Endothelial cell of umbilical vein (primary cell): Measurements from ENCODE around the gene ZNF618. TPM values are rescaled to one million over a fixed set of nuclear protein-coding genes. Genes with fewer than 3 reads are reported as not detected.

Experiments
- BruUV-seq: library from RNA; stranded (reverse); fragments of 400-500 nt; replicated peaks from 2 replicates; lab custom pipeline; 2021; lab: Mats Ljungman, UMichigan
- CTCF ChIA-PET: fragments of 300-600, 350-600 bp; sonication (Branson Sonifier 250); formaldehyde crosslinking; loops from one replicate; lab custom pipeline; 2021; ENCODE audit warnings: antibody characterized with exemption, inconsistent platforms; lab: Charles Lee
- POLR2A ChIA-PET: fragments of 300-600, 350-600 bp; sonication (Branson Sonifier 250); formaldehyde crosslinking; loops from one replicate; lab custom pipeline; 2021; ENCODE audit warnings: antibody characterized with exemption, inconsistent platforms; lab: Charles Lee
- DNase-seq: peaks from one replicate; pipeline ENCODE4 v3.0.0-alpha.2; 2011; ENCODE audit warnings: low read depth, low spot score
- FAIRE-seq: peaks from 2 replicates; lab custom pipeline; 2011; peaks lifted over from hg19 to GRCh38; lab: Jason Lieb, UNC
- H2AFZ ChIP-seq: 2 replicates; pipeline ENCODE4 v1.6.0; 2012; ENCODE audit warnings: low read depth, low read length, control low read depth, inconsistent platforms
- H3K27ac ChIP-seq: 2 replicates; pipeline ENCODE4 v1.5.1; 2011; ENCODE audit warnings: low read depth, mild to moderate bottlenecking, control low read depth, low read length, moderate library complexity; ENCODE audit not compliant: insufficient read depth
- H3K27me3 ChIP-seq, 2 experiments: 2 replicates each; pipeline versions ENCODE4 v1.6.0 to v1.6.1; 2011; ENCODE audit warnings: low read length in 2 of 2, mixed read lengths in 1 of 2; ENCODE audit not compliant: control insufficient read depth in 2 of 2, insufficient read depth in 2 of 2
- H3K36me3 ChIP-seq, 2 experiments: 2 replicates in 1 of 2; 3 replicates in 1 of 2; pipeline ENCODE4 v1.5.1; 2011; ENCODE audit warnings: low read length in 2 of 2, mild to moderate bottlenecking in 1 of 2, moderate library complexity in 1 of 2; ENCODE audit not compliant: control insufficient read depth in 2 of 2, insufficient read depth in 2 of 2; ENCODE audit errors: extremely low read depth in 1 of 2
- H3K4me1 ChIP-seq: 3 replicates; pipeline ENCODE4 v1.5.1; 2011; ENCODE audit warnings: mild to moderate bottlenecking, low read length; ENCODE audit not compliant: control insufficient read depth, insufficient read depth; ENCODE audit errors: extremely low read depth
- H3K4me2 ChIP-seq: 2 replicates; pipeline ENCODE4 v1.6.1; 2011; ENCODE audit warnings: low read length, control low read depth, mixed read lengths; ENCODE audit not compliant: insufficient read depth
- H3K4me3 ChIP-seq, 3 experiments: fragments of 200-600 bp in 1 of 3; sonication (generic), shearing (Covaris generic) in 1 of 3; replicated peaks in 1 of 3; 2 replicates each; pipeline ENCODE4 v1.5.1; 2011 to 2016; ENCODE audit warnings: control low read depth in 3 of 3, low read length in 3 of 3, mild to moderate bottlenecking in 2 of 3, inconsistent platforms in 1 of 3, low read depth in 1 of 3, moderate library complexity in 1 of 3; ENCODE audit not compliant: insufficient read depth in 1 of 3
- H3K79me2 ChIP-seq: 2 replicates; pipeline ENCODE4 v1.6.0; 2012; ENCODE audit warnings: low read length, inconsistent platforms; ENCODE audit not compliant: control insufficient read depth, insufficient read depth
- H3K9ac ChIP-seq: replicated peaks from 2 replicates; pipeline ENCODE3; 2011; ENCODE audit warnings: low read length, control low read depth; ENCODE audit not compliant: insufficient read depth; ENCODE audit errors: extremely low read depth
- H3K9me1 ChIP-seq: replicated peaks from 3 replicates; pipeline ENCODE4 v1.6.0; 2011; ENCODE audit warnings: mild to moderate bottlenecking, low read length; ENCODE audit not compliant: control insufficient read depth, insufficient read depth; ENCODE audit errors: extremely low read depth
- H3K9me3 ChIP-seq: replicated peaks from 2 replicates; pipeline ENCODE4 v1.5.1; 2012; ENCODE audit warnings: low read length, inconsistent platforms; ENCODE audit not compliant: control insufficient read depth, insufficient read depth
- H4K20me1 ChIP-seq: replicated peaks from 2 replicates; pipeline ENCODE3; 2011; ENCODE audit warnings: mild to moderate bottlenecking, low read length; ENCODE audit not compliant: control insufficient read depth, insufficient read depth; ENCODE audit errors: extremely low read depth
- CTCF ChIP-seq, 2 donors: IDR thresholded peaks; 1 replicate in 1 of 2; 2 replicates in 1 of 2; pipeline ENCODE4 v1.5.1; 2011; ENCODE audit warnings: low read length in 2 of 2, mild to moderate bottlenecking in 2 of 2, moderate library complexity in 2 of 2, control low read depth in 1 of 2, inconsistent platforms in 1 of 2, low read depth in 1 of 2; ENCODE audit not compliant: insufficient read depth in 1 of 2; ENCODE audit errors: extremely low read depth in 1 of 2
- EZH2 ChIP-seq: IDR thresholded peaks from 2 replicates; pipeline ENCODE4 v1.6.1; 2012; ENCODE audit warnings: borderline replicate concordance, low read depth, mild to moderate bottlenecking, moderate library complexity, low read length, inconsistent platforms; ENCODE audit not compliant: severe bottlenecking
- FOS ChIP-seq: IDR thresholded peaks from 2 replicates; pipeline ENCODE4 v1.6.1; 2011; ENCODE audit warnings: mild to moderate bottlenecking, low read length, moderate library complexity, borderline replicate concordance; ENCODE audit not compliant: insufficient read depth
- JUN ChIP-seq: IDR thresholded peaks from 2 replicates; pipeline ENCODE4 v1.6.1; 2011; ENCODE audit warnings: borderline replicate concordance, low read depth; ENCODE audit not compliant: insufficient read length, insufficient read depth
- MAX ChIP-seq: IDR thresholded peaks from 2 replicates; pipeline ENCODE4 v1.6.1; 2011; ENCODE audit not compliant: insufficient read depth, insufficient read length
- MYC ChIP-seq: IDR thresholded peaks from one replicate; pipeline ENCODE4 v1.6.1; 2011; ENCODE audit warnings: mild to moderate bottlenecking, low read depth, low read length
- POLR2AphosphoS5 ChIP-seq: IDR thresholded peaks from 2 replicates; pipeline ENCODE4 v1.6.1; 2012; ENCODE audit warnings: low read depth, mild to moderate bottlenecking, control low read depth, low read length, moderate library complexity; ENCODE audit not compliant: insufficient read depth
- dilution Hi-C: fragments of 300-500 bp; cut with MboI; formaldehyde crosslinking; loops from one replicate; pipeline ENCODE4 v1.15.0; 2019; ENCODE audit warnings: low sequenced_read_pairs; ENCODE audit not compliant: extremely low pct_ligation_motif_present
- intact Hi-C: fragments of 100-400 bp; cut with micrococcal nuclease; formaldehyde crosslinking; loops from one replicate; pipeline ENCODE4 v1.10.0; 2022
- polyA plus RNA-seq, 4 experiments: library from polyadenylated mRNA; depleted of rRNA in 3 of 4; stranded (reverse) in 3 of 4; unstranded in 1 of 4; fragments of >200 nt; gene quantifications; 2 replicates each; pipeline versions ENCODE4 v1.2.1 to v1.2.3, GENCODE V29; 2011 to 2012; ENCODE audit warnings: missing spikeins in 1 of 4
- total RNA-seq: library from RNA; stranded (reverse); gene quantifications from 2 replicates; pipeline ENCODE4 v1.2.3, GENCODE V29; 2021

Gene ZNF618
- total and polyA plus RNA-seq, 2 donors (not counting 3 experiments of a cell fraction or from before 2014, with no cell fraction given), result 22.6 to 80.3 TPM

DNA sequence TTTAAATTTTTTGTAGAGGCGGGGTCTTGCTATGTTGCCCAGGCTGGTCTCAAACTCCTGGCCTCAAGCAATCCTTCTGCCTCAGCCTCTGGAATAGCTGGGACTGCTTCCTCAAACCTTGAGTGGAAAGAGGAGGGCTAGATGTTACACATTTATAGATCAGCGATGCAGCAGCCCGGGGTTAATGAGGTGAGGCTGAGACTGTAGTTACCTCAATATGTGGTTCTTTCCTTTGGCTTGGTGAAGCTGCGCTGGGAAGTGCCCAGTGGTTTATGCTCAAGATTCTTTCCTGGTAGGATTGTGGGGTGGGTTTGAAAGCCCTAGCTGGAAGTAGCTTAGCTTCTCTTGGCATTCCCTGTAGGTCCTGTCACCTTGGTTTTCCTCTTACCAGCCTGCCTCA, 22.5 kb downstream of the ZNF618 start:
- no peak for TF ChIP-seq POLR2AphosphoS5
- TF ChIP-seq MAX, result no peak
- TF ChIP-seq FOS, result no peak
- no peak for TF ChIP-seq EZH2
- TF ChIP-seq JUN, result no peak
- TF ChIP-seq CTCF (IDR thresholded peaks at IDR 0.05; ENCODE audit: extremely low read depth in 1 of 2, insufficient read depth in 1 of 2, low read depth in 1 of 2, low read length in 2 of 2), result no peak
- TF ChIP-seq MYC, result no peak
- Histone ChIP-seq H3K27me3 (no peaks in the 10 kb centered on the region), H2AFZ (no peak overlapping the region), H3K9ac (no peak overlapping the region), H3K27ac (no peak overlapping the region), H3K4me1 (peaks cover 16% of the 10 kb centered on the region), H4K20me1 (peaks cover 3% of the 10 kb centered on the region), H3K4me2 (no peak overlapping the region), H3K79me2 (peaks cover 74% of the 10 kb centered on the region), H3K9me3 (no peaks in the 10 kb centered on the region), H3K9me1 (no peaks in the 10 kb centered on the region), H3K4me3 (no peak overlapping the region), H3K36me3 (peaks cover 2 to 3% of the 10 kb centered on the region in 2 experiments)
- intact Hi-C loops (no loop called here), dilution Hi-C loops (no loop called here)
- ChIA-PET CTCF (interaction anchor here (1.2 to 2.0 kb wide), 3 partner anchors 11 to 64 kb away, joined by 4 to 6 read pairs (median 4); no protein-coding TSS in a partner anchor), POLR2A (no interaction called here)
- DNase-seq, result no peak
- BruUV-seq, result no TSS peak
- FAIRE-seq, result no peak
